PC-3 (cell line): ENCODE measurements around the gene BRF1. TPM values are rescaled to one million over a fixed set of nuclear protein-coding genes. Genes with fewer than 3 reads are reported as not detected.

Experiments used
- ATAC-seq: fragments of 200-7000 bp; cut with Tn5 transposase; 2 replicates; pipeline ENCODE4 v1.9.1; 2020; ENCODE audit warnings: mild to moderate bottlenecking, moderate library complexity
- BruUV-seq: library from RNA; stranded (reverse); fragments of 400-500 nt; replicated peaks from 2 replicates; lab custom pipeline; 2021; lab: Mats Ljungman, UMichigan
- CTCF ChIA-PET: fragments of 300-600 bp; sonication (Branson Sonifier 250); formaldehyde crosslinking; loops from one replicate; lab custom pipeline; 2022; ENCODE audit warnings: antibody characterized with exemption; lab: Charles Lee
- POLR2A ChIA-PET: fragments of 300-600 bp; sonication (Branson Sonifier 250); formaldehyde crosslinking; loops from one replicate; lab custom pipeline; 2022; ENCODE audit warnings: antibody characterized with exemption; ENCODE audit not compliant: unreplicated experiment; lab: Charles Lee
- DNase-seq: peaks from one replicate; pipeline ENCODE4 v3.0.0-alpha.2; 2015
- H2AFZ ChIP-seq: fragments of 300-600 bp; sonication (generic); 2 replicates; pipeline ENCODE4 v1.6.0; 2016; ENCODE audit warnings: antibody characterized with exemption, low read length
- H3F3A ChIP-seq: fragments of 300-600 bp; sonication (generic); one replicate; pipeline ENCODE4 v1.6.0; 2017; ENCODE audit warnings: antibody characterized with exemption, low read length, control low read depth, mild to moderate bottlenecking; ENCODE audit not compliant: unreplicated experiment
- H3K27ac ChIP-seq: fragments of 300-600 bp; sonication (generic); 2 replicates; pipeline ENCODE4 v1.5.1; 2016; ENCODE audit warnings: mild to moderate bottlenecking, low read length
- H3K27me3 ChIP-seq: fragments of 300-600 bp; sonication (generic); 2 replicates; pipeline ENCODE4 v1.6.1; 2016; ENCODE audit warnings: low read length, mixed read lengths
- H3K36me3 ChIP-seq: fragments of 300-600 bp; sonication (generic); 2 replicates; pipeline ENCODE4 v1.6.1; 2016; ENCODE audit warnings: low read depth, mixed run types, low read length, mixed read lengths
- H3K4me1 ChIP-seq: fragments of 300-600 bp; sonication (generic); 2 replicates; pipeline ENCODE4 v1.5.1; 2016; ENCODE audit warnings: low read length; ENCODE audit not compliant: insufficient read depth
- H3K4me2 ChIP-seq: fragments of 300-600 bp; sonication (generic); 2 replicates; pipeline ENCODE4 v1.6.0; 2016; ENCODE audit warnings: low read length
- H3K4me3 ChIP-seq: fragments of 300-600 bp; sonication (generic); 2 replicates; pipeline ENCODE4 v1.5.1; 2016; ENCODE audit warnings: mild to moderate bottlenecking, low read length, mixed read lengths
- H3K79me2 ChIP-seq: fragments of 300-600 bp; sonication (generic); 2 replicates; pipeline ENCODE4 v1.6.1; 2017; ENCODE audit warnings: low read length, mixed read lengths
- H3K9ac ChIP-seq: fragments of 300-600 bp; sonication (generic); 2 replicates; pipeline ENCODE4 v1.6.0; 2016; ENCODE audit warnings: mild to moderate bottlenecking, low read length
- H3K9me2 ChIP-seq: fragments of 300-600 bp; sonication (generic); replicated peaks from 2 replicates; pipeline ENCODE4 v1.6.1; 2016; ENCODE audit warnings: mixed run types, low read length, mixed read lengths
- H3K9me3 ChIP-seq: fragments of 300-600 bp; sonication (generic); 2 replicates; pipeline ENCODE4 v1.6.1; 2016; ENCODE audit warnings: low read length, mixed read lengths
- H4K20me1 ChIP-seq: fragments of 300-600 bp; sonication (generic); 2 replicates; pipeline ENCODE4 v1.6.1; 2016; ENCODE audit warnings: low read length, mixed read lengths
- EZH2 ChIP-seq: fragments of 300-600 bp; sonication (generic); IDR thresholded peaks from one replicate; pipeline ENCODE4 v1.6.1; 2017; ENCODE audit warnings: antibody characterized with exemption, mild to moderate bottlenecking, low read length; ENCODE audit not compliant: unreplicated experiment
- EZH2phosphoT487 ChIP-seq: fragments of 300-600 bp; sonication (generic); IDR thresholded peaks from 2 replicates; pipeline ENCODE4 v1.6.1; 2018; ENCODE audit warnings: mild to moderate bottlenecking, antibody characterized with exemption, low read length, borderline replicate concordance
- intact Hi-C: fragments of 100-400 bp; cut with micrococcal nuclease; formaldehyde crosslinking; loops from 2 replicates; pipeline ENCODE4 v1.9.0; 2023
- total RNA-seq: library from RNA; depleted of rRNA; stranded (reverse); fragments of >200 nt; gene quantifications from 2 replicates; pipeline ENCODE4 v1.2.3, GENCODE V29; 2014
- TF ChIP-seq, protein P1 (sequence below): fragments of 300-600 bp; sonication (generic); conservative IDR thresholded peaks from 2 replicates; pipeline ENCODE4 v1.5.1; 2017; ENCODE audit warnings: antibody characterized with exemption, low read depth, mild to moderate bottlenecking, low read length

Gene BRF1
- total RNA-seq, 1 experiment from 2014 or later: 55.8 TPM

DNA sequence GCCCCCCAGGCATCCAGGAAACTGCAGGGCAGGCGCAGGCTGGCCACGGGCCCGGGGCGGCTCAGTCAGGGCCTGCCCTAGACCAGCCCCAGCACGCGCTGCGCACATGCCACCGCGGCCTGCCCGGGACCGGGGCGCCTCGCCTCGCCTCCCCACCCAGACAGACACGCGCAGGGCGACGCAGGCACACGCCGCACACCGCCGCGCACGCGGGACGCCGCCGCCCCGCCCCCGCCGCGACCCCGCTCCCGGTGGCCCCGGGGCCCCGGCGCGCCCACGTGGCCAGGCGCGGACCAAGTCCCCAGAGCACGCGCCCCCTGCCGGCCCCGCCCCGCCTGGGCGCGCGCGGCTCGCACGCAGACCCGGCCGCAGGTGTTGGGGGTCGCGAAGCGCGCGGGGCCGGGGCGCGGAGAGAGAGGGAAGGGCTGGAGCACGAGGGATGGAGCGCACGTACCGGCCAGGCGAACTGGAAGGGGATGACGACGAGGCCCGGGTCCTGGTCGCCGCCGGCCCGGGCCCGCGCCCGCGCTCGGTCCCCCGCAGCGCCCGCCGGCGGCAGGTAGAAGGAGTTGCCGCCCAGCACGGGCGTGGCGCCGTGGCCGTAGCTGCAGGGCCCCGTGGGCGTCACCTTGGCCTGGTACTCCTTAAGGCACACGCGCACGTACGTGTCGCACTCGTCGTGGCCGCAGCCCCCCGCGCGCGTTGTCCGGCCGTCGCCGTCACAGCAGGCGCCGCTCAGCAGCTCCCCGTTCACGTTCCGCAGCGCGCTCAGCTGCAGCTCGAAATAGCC, 133.3 kb downstream of the BRF1 start:
- Histone ChIP-seq H3K9ac (no peak overlapping the region), H3K4me2 (peak overlapping the region; percentile 94), H3K79me2 (peaks cover 51% of the 10 kb centered on the region), H3K4me3 (peak overlapping the region; percentile 72), H4K20me1 (peaks cover 11% of the 10 kb centered on the region; the same call in 1 of the 2 replicates), H3K9me3 (no peaks in the 10 kb centered on the region), H3K27ac (no peak overlapping the region), H3K36me3 (no peaks in the 10 kb centered on the region), H3K27me3 (no peaks in the 10 kb centered on the region), H3K9me2 (no peaks in the 10 kb centered on the region), H3F3A (no peaks in the 10 kb centered on the region), H3K4me1 (peaks cover 21% of the 10 kb centered on the region), H2AFZ (peak overlapping the region; percentile 68; the same call in 1 of the 2 replicates)
- POLR2A ChIA-PET: no interaction called here
- BruUV-seq: no TSS peak
- CTCF ChIA-PET: interaction anchor here (0.6 to 0.9 kb wide), 2 partner anchors 77 to 233 kb away, joined by 3 read pairs; no protein-coding TSS in a partner anchor
- peak; percentile 32 for ATAC-seq
- intact Hi-C loops: loop anchor here (5.0 kb wide), 1 partner anchor 75 kb away; no protein-coding TSS in a partner anchor
- peak; percentile 50 for DNase-seq
- no peak for TF ChIP-seq EZH2
- TF ChIP-seq, protein P1, sequence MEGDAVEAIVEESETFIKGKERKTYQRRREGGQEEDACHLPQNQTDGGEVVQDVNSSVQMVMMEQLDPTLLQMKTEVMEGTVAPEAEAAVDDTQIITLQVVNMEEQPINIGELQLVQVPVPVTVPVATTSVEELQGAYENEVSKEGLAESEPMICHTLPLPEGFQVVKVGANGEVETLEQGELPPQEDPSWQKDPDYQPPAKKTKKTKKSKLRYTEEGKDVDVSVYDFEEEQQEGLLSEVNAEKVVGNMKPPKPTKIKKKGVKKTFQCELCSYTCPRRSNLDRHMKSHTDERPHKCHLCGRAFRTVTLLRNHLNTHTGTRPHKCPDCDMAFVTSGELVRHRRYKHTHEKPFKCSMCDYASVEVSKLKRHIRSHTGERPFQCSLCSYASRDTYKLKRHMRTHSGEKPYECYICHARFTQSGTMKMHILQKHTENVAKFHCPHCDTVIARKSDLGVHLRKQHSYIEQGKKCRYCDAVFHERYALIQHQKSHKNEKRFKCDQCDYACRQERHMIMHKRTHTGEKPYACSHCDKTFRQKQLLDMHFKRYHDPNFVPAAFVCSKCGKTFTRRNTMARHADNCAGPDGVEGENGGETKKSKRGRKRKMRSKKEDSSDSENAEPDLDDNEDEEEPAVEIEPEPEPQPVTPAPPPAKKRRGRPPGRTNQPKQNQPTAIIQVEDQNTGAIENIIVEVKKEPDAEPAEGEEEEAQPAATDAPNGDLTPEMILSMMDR: no peak; the same call in 1 of the 2 replicates
- TF ChIP-seq EZH2phosphoT487: peak; percentile 91

DNA sequence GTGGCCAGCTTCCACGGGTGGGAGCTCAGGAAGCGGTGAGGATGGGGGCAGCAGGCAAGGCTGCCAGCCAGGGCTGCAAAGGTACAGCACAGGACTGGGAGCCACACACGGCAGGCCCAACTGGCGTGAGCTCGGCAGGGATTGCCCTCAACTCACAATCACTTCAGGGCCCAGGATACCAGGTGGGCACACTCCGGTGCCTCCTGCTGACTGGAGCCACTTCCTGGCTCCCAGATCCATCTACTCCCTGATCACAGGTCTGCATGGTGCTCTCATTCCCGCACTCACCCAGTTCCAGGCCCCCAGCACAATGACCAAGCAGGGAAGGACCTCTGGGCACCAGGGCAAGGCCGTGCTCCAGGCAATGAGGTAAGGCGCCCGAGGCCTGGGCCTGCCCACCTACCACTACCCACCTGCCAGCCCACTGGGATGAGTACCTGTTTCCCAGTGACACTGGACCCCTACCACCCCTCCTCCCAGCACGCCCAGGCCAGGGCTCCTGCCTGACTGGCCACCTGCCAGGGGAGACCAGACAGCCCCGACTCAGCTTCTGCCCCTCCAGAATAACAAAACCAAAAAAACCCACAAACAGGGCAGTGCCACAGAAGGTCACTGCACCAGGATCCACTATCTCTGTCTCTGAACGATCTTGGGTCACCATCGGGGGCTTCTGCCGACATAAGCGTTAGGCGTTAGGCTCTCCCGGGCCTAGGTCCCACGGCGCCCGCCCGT, 134.1 kb downstream of the BRF1 start:
- Histone ChIP-seq H3F3A (no peaks in the 10 kb centered on the region), H3K4me3 (peak overlapping the region; percentile 63), H3K27me3 (no peaks in the 10 kb centered on the region), H3K27ac (no peak overlapping the region), H3K79me2 (peaks cover 57% of the 10 kb centered on the region), H3K9ac (no peak overlapping the region), H3K4me2 (peak overlapping the region; percentile 85), H3K4me1 (peaks cover 21% of the 10 kb centered on the region), H3K9me3 (no peaks in the 10 kb centered on the region), H2AFZ (no peak overlapping the region), H4K20me1 (peaks cover 15% of the 10 kb centered on the region; the same call in 1 of the 2 replicates), H3K9me2 (no peaks in the 10 kb centered on the region), H3K36me3 (no peaks in the 10 kb centered on the region)
- TF ChIP-seq EZH2: no peak
- TF ChIP-seq EZH2phosphoT487: no peak
- TF ChIP-seq, protein P1: no peak
- ATAC-seq: no peak
- CTCF ChIA-PET: no interaction called here
- BruUV-seq: no TSS peak
- POLR2A ChIA-PET: no interaction called here
- DNase-seq: no peak
- intact Hi-C loops: loop anchor here (5.0 kb wide), 1 partner anchor 74 kb away; no protein-coding TSS in a partner anchor
